Liver (tissue), 9 donors: Measurements from ENCODE around the gene NCKIPSD. TPM values are rescaled to one million over a fixed set of nuclear protein-coding genes. Genes with fewer than 3 reads are reported as not detected.

Source experiments
- DNase-seq: peaks from one replicate; pipeline ENCODE4 v3.0.0-alpha.2; 2017; ENCODE audit warnings: low spot score
- H3K27ac ChIP-seq, 2 donors: one replicate each; pipeline ENCODE4 v1.7.0; 2013; ENCODE audit warnings: inconsistent platforms in 2 of 2, low read length in 2 of 2, control low read depth in 1 of 2, low read depth in 1 of 2, mild to moderate bottlenecking in 1 of 2
- H3K27me3 ChIP-seq, 4 donors: one replicate each; pipeline versions ENCODE4 v1.6.1 to v1.7.0; 2013; ENCODE audit warnings: low read length in 3 of 4, inconsistent platforms in 1 of 4, mild to moderate bottlenecking in 1 of 4, moderate library complexity in 1 of 4; ENCODE audit not compliant: control insufficient read depth in 4 of 4, insufficient read depth in 4 of 4
- H3K36me3 ChIP-seq, 4 donors: one replicate each; pipeline versions ENCODE4 v1.6.1 to v1.7.0; 2013; ENCODE audit warnings: low read length in 3 of 4, mild to moderate bottlenecking in 3 of 4, low read depth in 1 of 4, moderate library complexity in 1 of 4; ENCODE audit not compliant: control insufficient read depth in 4 of 4, insufficient read depth in 3 of 4
- H3K4me1 ChIP-seq, 4 donors: one replicate each; pipeline versions ENCODE4 v1.6.1 to v1.7.0; 2013; ENCODE audit warnings: low read length in 3 of 4, mild to moderate bottlenecking in 3 of 4, moderate library complexity in 1 of 4; ENCODE audit not compliant: control insufficient read depth in 4 of 4, insufficient read depth in 4 of 4
- H3K4me3 ChIP-seq, 3 donors: one replicate each; pipeline versions ENCODE4 v1.6.1 to v1.7.0; 2013; ENCODE audit warnings: low read length in 3 of 3, control low read depth in 1 of 3, low read depth in 1 of 3, mild to moderate bottlenecking in 1 of 3
- H3K9ac ChIP-seq, 2 donors: one replicate each; pipeline ENCODE4 v1.7.0; 2013; ENCODE audit warnings: low read length in 2 of 2, mild to moderate bottlenecking in 2 of 2, moderate library complexity in 2 of 2, control low read depth in 1 of 2, low read depth in 1 of 2
- H3K9me3 ChIP-seq, 4 donors: one replicate each; pipeline versions ENCODE4 v1.6.1 to v1.7.0; 2013; ENCODE audit warnings: low read length in 3 of 4; ENCODE audit not compliant: control insufficient read depth in 4 of 4
- ATF3 ChIP-seq: IDR thresholded peaks from 2 replicates; pipeline ENCODE4 v1.6.1; 2016; ENCODE audit warnings: antibody characterized with exemption
- CTCF ChIP-seq: fragments of 150-350 bp; IDR thresholded peaks from 2 replicates; pipeline ENCODE4 v1.5.1; 2017; ENCODE audit warnings: improper control_type of control experiment, low read depth, low read length; ENCODE audit not compliant: missing input control
- EGR1 ChIP-seq, 2 donors: IDR thresholded peaks; 2 replicates each; pipeline ENCODE4 v1.6.1; 2016 to 2018; ENCODE audit warnings: antibody characterized with exemption in 2 of 2, low read depth in 2 of 2
- FOXA1 ChIP-seq: IDR thresholded peaks from 2 replicates; pipeline ENCODE4 v1.6.1; 2016; ENCODE audit warnings: antibody characterized with exemption
- FOXA2 ChIP-seq: IDR thresholded peaks from 2 replicates; pipeline ENCODE4 v1.6.1; 2016; ENCODE audit warnings: antibody characterized with exemption
- GABPA ChIP-seq, 2 donors: IDR thresholded peaks in 1 of 2; conservative IDR thresholded peaks in 1 of 2; 2 replicates each; pipeline ENCODE4 v1.6.1; 2016; ENCODE audit warnings: antibody characterized with exemption in 2 of 2, mild to moderate bottlenecking in 1 of 2, moderate library complexity in 1 of 2
- HNF4A ChIP-seq, 2 donors: conservative IDR thresholded peaks; 2 replicates each; pipeline ENCODE4 v1.6.1; 2016; ENCODE audit warnings: antibody characterized with exemption in 2 of 2, mild to moderate bottlenecking in 2 of 2
- HNF4G ChIP-seq: IDR thresholded peaks from 2 replicates; pipeline ENCODE4 v1.6.1; 2016; ENCODE audit warnings: antibody characterized with exemption
- JUND ChIP-seq, 2 donors: IDR thresholded peaks; 2 replicates each; pipeline ENCODE4 v1.6.1; 2016; ENCODE audit warnings: antibody characterized with exemption in 2 of 2
- MAX ChIP-seq: IDR thresholded peaks from 2 replicates; pipeline ENCODE4 v1.6.1; 2016; ENCODE audit warnings: antibody characterized with exemption
- NR2F2 ChIP-seq: IDR thresholded peaks from 2 replicates; pipeline ENCODE4 v1.6.1; 2016; ENCODE audit warnings: antibody characterized with exemption
- RAD21 ChIP-seq, 2 donors: IDR thresholded peaks; 2 replicates each; pipeline ENCODE4 v1.6.1; 2016; ENCODE audit warnings: antibody characterized with exemption in 2 of 2, mild to moderate bottlenecking in 2 of 2
- REST ChIP-seq: IDR thresholded peaks from 2 replicates; pipeline ENCODE4 v1.6.1; 2016; ENCODE audit warnings: antibody characterized with exemption, mild to moderate bottlenecking
- RXRA ChIP-seq, 2 donors: IDR thresholded peaks; 2 replicates each; pipeline ENCODE4 v1.6.1; 2017 to 2018; ENCODE audit warnings: antibody characterized with exemption in 2 of 2, mild to moderate bottlenecking in 1 of 2
- SP1 ChIP-seq: IDR thresholded peaks from 2 replicates; pipeline ENCODE4 v1.6.1; 2018; ENCODE audit warnings: antibody characterized with exemption, mild to moderate bottlenecking
- TAF1 ChIP-seq: conservative IDR thresholded peaks from 2 replicates; pipeline ENCODE4 v1.6.1; 2016; ENCODE audit warnings: antibody characterized with exemption, mild to moderate bottlenecking
- YY1 ChIP-seq: IDR thresholded peaks from 2 replicates; pipeline ENCODE4 v1.6.1; 2016; ENCODE audit warnings: antibody characterized with exemption, mild to moderate bottlenecking
- ZBTB33 ChIP-seq: IDR thresholded peaks from 2 replicates; pipeline ENCODE4 v1.6.1; 2016; ENCODE audit warnings: antibody characterized with exemption
- WGBS: extraction: QIAGEN DNeasy Blood & Tissue Kit; methylation state at CpG from one replicate; pipeline ENCODE4 v1.1.7; 2013; 5-methylcytosine and 5-hydroxymethylcytosine counted together
- polyA plus RNA-seq, 2 donors: library from polyadenylated mRNA; stranded (reverse) in 1 of 2; unstranded in 1 of 2; fragments of 200-250 nt in 1 of 2; fragments of >200 nt in 1 of 2; fragmentation: Nextera tagmentation in 1 of 2; extraction: Ambion mirVana in 1 of 2; gene quantifications; one replicate each; pipeline versions ENCODE4 v1.2.1 to v1.2.3, GENCODE V29; 2013 to 2015
- total RNA-seq, 2 donors: library from RNA; depleted of rRNA; stranded (reverse); fragments of >200 nt; gene quantifications; one replicate each; pipeline ENCODE4 v1.2.3, GENCODE V29; 2014
- donor health status: healthy.
- donor health status: healthy.
- donor health status: healthy.
- donor health status: healthy.
- donor health status: healthy.

NCKIPSD gene
- total and polyA plus RNA-seq, 4 donors = 5.9 to 12.9 (median 8.7) TPM

GRCh38 chr3:48660800-48661400, 24.8 kb downstream of the NCKIPSD start:
- no peak overlapping the region for H3K4me3 ChIP-seq
- no peak overlapping the region for H3K9ac ChIP-seq
- no peak for TF ChIP-seq REST
- no peak for TF ChIP-seq SP1
- TF ChIP-seq NR2F2 = no peak
- no peak for TF ChIP-seq MAX
- TF ChIP-seq HNF4A (conservative IDR thresholded peaks at IDR 0.05) = no peak
- no peak for TF ChIP-seq CTCF
- TF ChIP-seq ZBTB33 = no peak
- TF ChIP-seq EGR1 (IDR thresholded peaks at IDR 0.05; ENCODE audit: low read depth in 2 of 2) = no peak
- TF ChIP-seq FOXA2 = no peak
- TF ChIP-seq GABPA (IDR thresholded peaks at IDR 0.05 in 1 of 2, conservative IDR thresholded peaks at IDR 0.05 in 1 of 2) = no peak
- no peak for TF ChIP-seq YY1
- no peak for TF ChIP-seq HNF4G
- no peak for TF ChIP-seq RXRA (IDR thresholded peaks at IDR 0.05)
- no peak for TF ChIP-seq TAF1
- no peak for TF ChIP-seq RAD21 (IDR thresholded peaks at IDR 0.05)
- no peak for TF ChIP-seq FOXA1
- no peak for TF ChIP-seq JUND (IDR thresholded peaks at IDR 0.05)
- no peak for TF ChIP-seq ATF3
- DNase-seq = no peak
- no peaks in the 10 kb centered on the region for H3K36me3 ChIP-seq
- H3K27ac ChIP-seq = no peak overlapping the region
- peaks cover 0 to 23% (median 15%) of the 10 kb centered on the region in 4 donors for H3K4me1 ChIP-seq
- H3K27me3 ChIP-seq = peaks cover 0 to 5% (median 0%) of the 10 kb centered on the region in 4 donors
- WGBS = 56% methylated on average over 61 of the region's 61 CpGs
- H3K9me3 ChIP-seq = peaks cover 0 to 6% (median 0%) of the 10 kb centered on the region in 4 donors
